ENCODE data around the gene OGDH.

The OGDH gene

GRCh38 chr7:44621034-44621749 lies 14.8 kb downstream of the OGDH start:
- no peak overlapping the region for H3K27ac ChIP-seq (replicated peaks; ENCODE audit: low read length)

DNA sequence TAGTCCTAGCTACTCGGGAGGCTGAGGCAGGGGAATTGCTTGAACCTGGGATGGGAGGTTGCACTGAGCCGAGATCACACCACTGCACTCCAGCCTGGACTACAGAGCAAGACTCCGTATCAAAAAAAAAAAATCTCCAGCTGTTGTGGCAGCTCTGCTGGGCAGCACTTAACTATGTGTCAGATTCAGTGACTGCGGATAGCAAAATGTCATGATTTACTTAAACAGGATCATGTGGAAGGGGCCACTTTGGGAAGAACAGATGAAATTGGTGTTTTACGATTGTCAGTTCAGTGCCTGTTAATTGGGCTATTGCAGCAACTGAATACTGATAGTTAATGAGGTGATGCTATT lies 15.3 kb downstream of the OGDH start:
- H3K79me1 ChIP-seq (ENCODE audit: low read depth, low read length) = peaks cover 5% of the 10 kb centered on the region
- no peak overlapping the region for H2AK5ac ChIP-seq (ENCODE audit: low read depth, low read length)
- H3K9me3 ChIP-seq (replicated peaks in 1 of 2; ENCODE audit: control insufficient read depth in 2 of 2, insufficient read depth in 1 of 2, low read depth in 1 of 2, low read length in 2 of 2) = peaks cover 0 to 3% of the 10 kb centered on the region in 2 donors
- no peak overlapping the region for H4K8ac ChIP-seq (ENCODE audit: low read depth, low read length)
- no peaks in the 10 kb centered on the region for H3K27me3 ChIP-seq (ENCODE audit: control insufficient read depth in 3 of 3, insufficient read depth in 3 of 3, low read depth in 1 of 3, low read length in 3 of 3)
- H4K91ac ChIP-seq (ENCODE audit: low read depth, low read length, poor library complexity) = no peak overlapping the region
- H2BK5ac ChIP-seq (ENCODE audit: low read length) = no peak overlapping the region
- H3K23ac ChIP-seq (ENCODE audit: low read depth, low read length, poor library complexity) = no peak overlapping the region
- H3K4me3 ChIP-seq (ENCODE audit: low read length in 2 of 2) = no peak overlapping the region
- H2BK15ac ChIP-seq (ENCODE audit: low read length) = no peak overlapping the region
- H2BK120ac ChIP-seq (ENCODE audit: low read depth, low read length) = no peak overlapping the region
- no peak overlapping the region for H3K18ac ChIP-seq (ENCODE audit: low read length)
- H3K9ac ChIP-seq (ENCODE audit: low read depth, low read length, poor library complexity) = no peak overlapping the region
- H3K36me3 ChIP-seq (replicated peaks in 1 of 2; ENCODE audit: control insufficient read depth in 2 of 2, insufficient read depth in 2 of 2, low read length in 2 of 2) = peaks cover 11 to 33% of the 10 kb centered on the region in 2 donors
- no peak for DNase-seq (ENCODE audit: low spot score)
- no CpG with 5 or more reads among the region's 5 CpGs for WGBS, 2 donors (ENCODE audit: extremely low coverage in 2 of 2, insufficient read length in 2 of 2, insufficient replicate concordance in 1 of 2)
- H3K4me1 ChIP-seq (ENCODE audit: control insufficient read depth in 2 of 2, insufficient read depth in 1 of 2, low read depth in 1 of 2, low read length in 2 of 2) = no peaks in the 10 kb centered on the region
- H2BK12ac ChIP-seq (ENCODE audit: low read length) = no peak overlapping the region
- H2AFZ ChIP-seq (ENCODE audit: low read length) = no peak overlapping the region
- H3K4me2 ChIP-seq (ENCODE audit: insufficient read depth, low read length, poor library complexity, severe bottlenecking) = no peak overlapping the region
- H3K14ac ChIP-seq (ENCODE audit: low read length) = no peak overlapping the region
- no peak overlapping the region for H3K4ac ChIP-seq (ENCODE audit: low read length)
- H3K27ac ChIP-seq (replicated peaks; ENCODE audit: low read length) = no peak overlapping the region

More at GRCh38 chr7:44621034-44621749, 14.8 kb downstream of the OGDH start:
- no peak overlapping the region for H2BK120ac ChIP-seq (ENCODE audit: low read depth, low read length)
- no peak overlapping the region for H3K18ac ChIP-seq (ENCODE audit: low read length)
- WGBS, 2 donors (ENCODE audit: extremely low coverage in 2 of 2, insufficient read length in 2 of 2, insufficient replicate concordance in 1 of 2) = no CpG with 5 or more reads among the region's 11 CpGs
- H2BK5ac ChIP-seq (ENCODE audit: low read length) = no peak overlapping the region
- H3K4me2 ChIP-seq (ENCODE audit: insufficient read depth, low read length, poor library complexity, severe bottlenecking) = no peak overlapping the region
- H3K27me3 ChIP-seq (ENCODE audit: control insufficient read depth in 3 of 3, insufficient read depth in 3 of 3, low read depth in 1 of 3, low read length in 3 of 3) = no peaks in the 10 kb centered on the region
- H4K8ac ChIP-seq (ENCODE audit: low read depth, low read length) = no peak overlapping the region
- H3K9ac ChIP-seq (ENCODE audit: low read depth, low read length, poor library complexity) = no peak overlapping the region
- peaks cover 0 to 3% of the 10 kb centered on the region in 2 donors for H3K9me3 ChIP-seq (replicated peaks in 1 of 2; ENCODE audit: control insufficient read depth in 2 of 2, insufficient read depth in 1 of 2, low read depth in 1 of 2, low read length in 2 of 2)
- no peak overlapping the region for H2AFZ ChIP-seq (ENCODE audit: low read length)
- peaks cover 6 to 28% of the 10 kb centered on the region in 2 donors for H3K36me3 ChIP-seq (replicated peaks in 1 of 2; ENCODE audit: control insufficient read depth in 2 of 2, insufficient read depth in 2 of 2, low read length in 2 of 2)
- H2BK15ac ChIP-seq (ENCODE audit: low read length) = no peak overlapping the region
- no peak overlapping the region for H3K4me3 ChIP-seq (ENCODE audit: low read length in 2 of 2)
- no peak overlapping the region for H4K91ac ChIP-seq (ENCODE audit: low read depth, low read length, poor library complexity)
- no peak overlapping the region for H3K23ac ChIP-seq (ENCODE audit: low read depth, low read length, poor library complexity)
- H2AK5ac ChIP-seq (ENCODE audit: low read depth, low read length) = no peak overlapping the region
- H3K4ac ChIP-seq (ENCODE audit: low read length) = no peak overlapping the region
- no peak overlapping the region for H3K14ac ChIP-seq (ENCODE audit: low read length)
- peaks cover 5% of the 10 kb centered on the region for H3K79me1 ChIP-seq (ENCODE audit: low read depth, low read length)
- H3K4me1 ChIP-seq (ENCODE audit: control insufficient read depth in 2 of 2, insufficient read depth in 1 of 2, low read depth in 1 of 2, low read length in 2 of 2) = no peaks in the 10 kb centered on the region
- H2BK12ac ChIP-seq (ENCODE audit: low read length) = no peak overlapping the region
- no peak for DNase-seq (ENCODE audit: low spot score)

DNA sequence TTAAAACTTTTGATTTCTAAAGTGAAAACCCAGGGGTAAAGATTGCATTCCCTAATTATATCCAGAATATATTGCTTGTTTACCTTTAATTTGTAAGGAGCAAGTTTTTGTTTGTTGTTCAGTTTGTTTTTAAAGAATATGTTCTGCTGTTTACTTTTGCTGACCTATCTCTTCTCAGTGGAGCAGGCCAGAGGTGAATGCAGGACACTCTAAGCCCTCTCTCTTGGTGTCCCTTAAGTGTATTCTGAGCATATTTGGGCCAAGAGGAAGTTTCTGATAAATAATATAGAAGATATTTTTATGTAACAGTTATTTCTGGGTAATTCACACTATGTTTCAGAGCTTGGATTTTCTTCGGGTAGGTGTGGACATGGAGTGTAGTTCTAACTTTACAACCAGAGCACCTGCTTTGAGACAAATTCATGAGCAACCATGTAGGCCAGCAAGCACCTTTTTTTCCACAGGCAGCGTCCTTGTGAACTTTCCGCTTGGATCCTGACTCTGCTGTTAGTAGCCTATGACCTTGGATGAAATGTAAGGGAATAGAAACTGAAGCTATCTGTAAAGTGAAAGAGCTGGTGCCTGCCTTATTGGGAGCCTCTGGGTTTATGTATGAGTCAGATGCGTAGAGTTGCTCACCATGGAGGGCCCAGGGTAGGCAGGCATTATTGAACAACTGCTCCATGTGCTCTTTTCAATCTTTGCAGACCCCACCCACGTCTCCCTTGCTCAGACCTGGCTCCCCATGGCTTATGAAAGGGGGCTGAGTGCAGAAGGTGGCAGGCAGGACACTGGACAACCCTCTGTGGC lies 16.1 kb downstream of the OGDH start:
- no peak overlapping the region for H3K4me3 ChIP-seq (ENCODE audit: low read length in 2 of 2)
- DNase-seq (ENCODE audit: low spot score) = no peak
- peaks cover 5% of the 10 kb centered on the region for H3K79me1 ChIP-seq (ENCODE audit: low read depth, low read length)
- no peak overlapping the region for H3K4ac ChIP-seq (ENCODE audit: low read length)
- no peak overlapping the region for H2BK15ac ChIP-seq (ENCODE audit: low read length)
- H2BK12ac ChIP-seq (ENCODE audit: low read length) = no peak overlapping the region
- H3K9me3 ChIP-seq (replicated peaks in 1 of 2; ENCODE audit: control insufficient read depth in 2 of 2, insufficient read depth in 1 of 2, low read depth in 1 of 2, low read length in 2 of 2) = peaks cover 0 to 3% of the 10 kb centered on the region in 2 donors
- H3K9ac ChIP-seq (ENCODE audit: low read depth, low read length, poor library complexity) = no peak overlapping the region
- no peak overlapping the region for H2AFZ ChIP-seq (ENCODE audit: low read length)
- no peak overlapping the region for H3K18ac ChIP-seq (ENCODE audit: low read length)
- no peak overlapping the region for H2AK5ac ChIP-seq (ENCODE audit: low read depth, low read length)
- no peak overlapping the region for H3K23ac ChIP-seq (ENCODE audit: low read depth, low read length, poor library complexity)
- H3K27ac ChIP-seq (replicated peaks; ENCODE audit: low read length) = no peak overlapping the region
- no peaks in the 10 kb centered on the region for H3K27me3 ChIP-seq (ENCODE audit: control insufficient read depth in 3 of 3, insufficient read depth in 3 of 3, low read depth in 1 of 3, low read length in 3 of 3)
- no peak overlapping the region for H2BK120ac ChIP-seq (ENCODE audit: low read depth, low read length)
- no peak overlapping the region for H2BK5ac ChIP-seq (ENCODE audit: low read length)
- no peaks in the 10 kb centered on the region for H3K4me1 ChIP-seq (ENCODE audit: control insufficient read depth in 2 of 2, insufficient read depth in 1 of 2, low read depth in 1 of 2, low read length in 2 of 2)
- no peak overlapping the region for H3K14ac ChIP-seq (ENCODE audit: low read length)
- no CpG with 5 or more reads among the region's 5 CpGs for WGBS, 2 donors (ENCODE audit: extremely low coverage in 2 of 2, insufficient read length in 2 of 2, insufficient replicate concordance in 1 of 2)
- H4K91ac ChIP-seq (ENCODE audit: low read depth, low read length, poor library complexity) = no peak overlapping the region
- no peak overlapping the region for H4K8ac ChIP-seq (ENCODE audit: low read depth, low read length)
- peaks cover 11 to 39% of the 10 kb centered on the region in 2 donors for H3K36me3 ChIP-seq (replicated peaks in 1 of 2; ENCODE audit: control insufficient read depth in 2 of 2, insufficient read depth in 2 of 2, low read length in 2 of 2)
- no peak overlapping the region for H3K4me2 ChIP-seq (ENCODE audit: insufficient read depth, low read length, poor library complexity, severe bottlenecking)

- H3K4me3 ChIP-seq (ENCODE audit: low read length in 2 of 2) = no peak overlapping the region
- no peak overlapping the region for H4K91ac ChIP-seq (ENCODE audit: low read depth, low read length, poor library complexity)
- H3K27me3 ChIP-seq (ENCODE audit: control insufficient read depth in 3 of 3, insufficient read depth in 3 of 3, low read depth in 1 of 3, low read length in 3 of 3) = no peaks in the 10 kb centered on the region
- H2BK15ac ChIP-seq (ENCODE audit: low read length) = no peak overlapping the region
- no CpG with 5 or more reads among the region's 9 CpGs for WGBS, 2 donors (ENCODE audit: extremely low coverage in 2 of 2, insufficient read length in 2 of 2, insufficient replicate concordance in 1 of 2)
- no peak overlapping the region for H3K9ac ChIP-seq (ENCODE audit: low read depth, low read length, poor library complexity)
- peaks cover 5% of the 10 kb centered on the region for H3K79me1 ChIP-seq (ENCODE audit: low read depth, low read length)
- no peak overlapping the region for H2AFZ ChIP-seq (ENCODE audit: low read length)
- H3K18ac ChIP-seq (ENCODE audit: low read length) = no peak overlapping the region
- no peak overlapping the region for H2BK120ac ChIP-seq (ENCODE audit: low read depth, low read length)
- H3K14ac ChIP-seq (ENCODE audit: low read length) = no peak overlapping the region
- no peaks in the 10 kb centered on the region for H3K4me1 ChIP-seq (ENCODE audit: control insufficient read depth in 2 of 2, insufficient read depth in 1 of 2, low read depth in 1 of 2, low read length in 2 of 2)
- peaks cover 12 to 45% of the 10 kb centered on the region in 2 donors for H3K36me3 ChIP-seq (replicated peaks in 1 of 2; ENCODE audit: control insufficient read depth in 2 of 2, insufficient read depth in 2 of 2, low read length in 2 of 2)
- H3K9me3 ChIP-seq (replicated peaks in 1 of 2; ENCODE audit: control insufficient read depth in 2 of 2, insufficient read depth in 1 of 2, low read depth in 1 of 2, low read length in 2 of 2) = peaks cover 0 to 3% of the 10 kb centered on the region in 2 donors
- H3K23ac ChIP-seq (ENCODE audit: low read depth, low read length, poor library complexity) = no peak overlapping the region
- H2BK12ac ChIP-seq (ENCODE audit: low read length) = no peak overlapping the region
- no peak overlapping the region for H2AK5ac ChIP-seq (ENCODE audit: low read depth, low read length)
- DNase-seq (ENCODE audit: low spot score) = no peak
- H3K4ac ChIP-seq (ENCODE audit: low read length) = no peak overlapping the region
- H2BK5ac ChIP-seq (ENCODE audit: low read length) = no peak overlapping the region
- no peak overlapping the region for H4K8ac ChIP-seq (ENCODE audit: low read depth, low read length)
- no peak overlapping the region for H3K27ac ChIP-seq (replicated peaks; ENCODE audit: low read length)
- H3K4me2 ChIP-seq (ENCODE audit: insufficient read depth, low read length, poor library complexity, severe bottlenecking) = no peak overlapping the region
These were observed 17.9 kb downstream of the OGDH start for GRCh38 chr7:44624318-44624717.
